ENCODE results near the gene RGS6.

RGS6 gene

GRCh38 chr14:72499746-72500145 is 567.5 kb downstream of the RGS6 start:
- no peak for DNase-seq (ENCODE audit: low read depth)

GRCh38 chr14:72500234-72500838 is 568.1 kb downstream of the RGS6 start:
- DNase-seq (ENCODE audit: low read depth): no peak

GRCh38 chr14:72501439-72501838 is 569.2 kb downstream of the RGS6 start:
- no peak for DNase-seq (ENCODE audit: low read depth)

- DNase-seq (ENCODE audit: low read depth): no peak
Observed at GRCh38 chr14:72503271-72503670, 571.0 kb downstream of the RGS6 start.

GRCh38 chr14:72503696-72504368 is 571.6 kb downstream of the RGS6 start:
- DNase-seq (ENCODE audit: low read depth): no peak

- DNase-seq (ENCODE audit: low read depth): no peak
Observed at GRCh38 chr14:72510566-72510965, 578.3 kb downstream of the RGS6 start.

- DNase-seq (ENCODE audit: low read depth): no peak
Observed at GRCh38 chr14:72512281-72512680, 580.1 kb downstream of the RGS6 start.

- DNase-seq (ENCODE audit: low read depth): no peak
Observed at GRCh38 chr14:72512925-72513324, 580.7 kb downstream of the RGS6 start.

- DNase-seq (ENCODE audit: low read depth): no peak
Observed at GRCh38 chr14:72513346-72513745, 581.1 kb downstream of the RGS6 start.

- no peak for DNase-seq (ENCODE audit: low read depth)
Observed at GRCh38 chr14:72513965-72514659, 581.9 kb downstream of the RGS6 start.

GRCh38 chr14:72514660-72515025 is 582.4 kb downstream of the RGS6 start:
- no peak for DNase-seq (ENCODE audit: low read depth)

GRCh38 chr14:72515779-72516770 is 583.8 kb downstream of the RGS6 start:
- DNase-seq (ENCODE audit: low read depth): no peak

- peak; percentile 54 for DNase-seq (ENCODE audit: low read depth)
Observed at GRCh38 chr14:72516936-72517700, 584.9 kb downstream of the RGS6 start.

GRCh38 chr14:72517736-72518135 is 585.5 kb downstream of the RGS6 start:
- DNase-seq (ENCODE audit: low read depth): no peak

GRCh38 chr14:72518809-72519377 is 586.7 kb downstream of the RGS6 start:
- peak; percentile 41 for DNase-seq (ENCODE audit: low read depth)

- DNase-seq (ENCODE audit: low read depth): no peak
Observed at GRCh38 chr14:72519543-72519942, 587.3 kb downstream of the RGS6 start.

GRCh38 chr14:72521045-72521444 is 588.8 kb downstream of the RGS6 start:
- DNase-seq (ENCODE audit: low read depth): no peak

- no peak for DNase-seq (ENCODE audit: low read depth)
Observed at GRCh38 chr14:72521968-72522741, 589.9 kb downstream of the RGS6 start.

- no peak for DNase-seq (ENCODE audit: low read depth)
Observed at GRCh38 chr14:72522847-72523246, 590.6 kb downstream of the RGS6 start.
